GM21381 (cell line): ENCODE measurements around the gene TMPRSS4.

Experiments
- ATAC-seq: cut with Tn5 transposase; IDR thresholded peaks from one replicate; pipeline ENCODE4 v1.9.1; 2021; ENCODE audit warnings: mild to moderate bottlenecking, moderate library complexity; ENCODE audit not compliant: unreplicated experiment

Gene TMPRSS4

GRCh38 chr11:118102721-118103261 is 25.9 kb downstream of the TMPRSS4 start:
- ATAC-seq: no peak

- no peak for ATAC-seq
These were observed 27.6 kb downstream of the TMPRSS4 start for GRCh38 chr11:118104491-118104890.

- no peak for ATAC-seq
These were observed 28.9 kb downstream of the TMPRSS4 start for GRCh38 chr11:118105657-118106305.

GRCh38 chr11:118106789-118107335 is 30.0 kb downstream of the TMPRSS4 start:
- ATAC-seq: no peak

- ATAC-seq: no peak
These were observed 31.6 kb downstream of the TMPRSS4 start for GRCh38 chr11:118108513-118108912.

GRCh38 chr11:118109231-118109630 is 32.4 kb downstream of the TMPRSS4 start:
- no peak for ATAC-seq

GRCh38 chr11:118111019-118111743 is 34.3 kb downstream of the TMPRSS4 start:
- no peak for ATAC-seq

GRCh38 chr11:118111744-118112035 is 34.8 kb downstream of the TMPRSS4 start:
- no peak for ATAC-seq

- ATAC-seq: no peak
These were observed 36.0 kb downstream of the TMPRSS4 start for GRCh38 chr11:118112711-118113430.

- no peak for ATAC-seq
These were observed 37.4 kb downstream of the TMPRSS4 start for GRCh38 chr11:118114266-118114665.

GRCh38 chr11:118115048-118115447 is 38.2 kb downstream of the TMPRSS4 start:
- ATAC-seq: no peak

- ATAC-seq: no peak
These were observed 41.1 kb downstream of the TMPRSS4 start for GRCh38 chr11:118117790-118118601.

GRCh38 chr11:118120793-118121192 is 43.9 kb downstream of the TMPRSS4 start:
- ATAC-seq: no peak

GRCh38 chr11:118124929-118125535 is 48.2 kb downstream of the TMPRSS4 start:
- no peak for ATAC-seq

GRCh38 chr11:118126082-118126838 is 49.4 kb downstream of the TMPRSS4 start:
- no peak for ATAC-seq

GRCh38 chr11:118128310-118128709 is 51.4 kb downstream of the TMPRSS4 start:
- ATAC-seq: no peak

GRCh38 chr11:118128721-118129470 is 52.0 kb downstream of the TMPRSS4 start:
- ATAC-seq: no peak

GRCh38 chr11:118129471-118130172 is 52.7 kb downstream of the TMPRSS4 start:
- ATAC-seq: no peak
